B cell (primary cell): ENCODE results near the gene DSC1. TPM values are rescaled to one million over a fixed set of nuclear protein-coding genes. Genes with fewer than 3 reads are reported as not detected.

ENCODE experiments used
- ATAC-seq: fragments of 200-7000 bp; cut with Tn5 transposase; one replicate; pipeline ENCODE4 v1.10.0; 2021; ENCODE audit warnings: low read depth, mild to moderate bottlenecking, moderate number of reproducible peaks, moderate library complexity
- CTCF ChIA-PET: fragments of 350-600 bp; sonication (Branson Sonifier 250); formaldehyde crosslinking; loops from one replicate; lab custom pipeline; 2021; ENCODE audit warnings: antibody characterized with exemption, inconsistent platforms; lab: Charles Lee
- POLR2A ChIA-PET: fragments of 350-600 bp; sonication (Branson Sonifier 250); formaldehyde crosslinking; loops from one replicate; lab custom pipeline; 2021; ENCODE audit warnings: antibody characterized with exemption; lab: Charles Lee
- DNase-seq: peaks from one replicate; pipeline ENCODE4 v3.0.0; 2013
- H2AFZ ChIP-seq: 2 replicates; pipeline ENCODE4 v1.6.1; 2012; ENCODE audit warnings: mild to moderate bottlenecking, low read depth, low read length; ENCODE audit not compliant: insufficient read depth, poor library complexity, severe bottlenecking
- H3K27ac ChIP-seq, 2 donors: 1 replicate in 1 of 2; 2 replicates in 1 of 2; pipeline ENCODE4 v1.5.1; 2012 to 2013; ENCODE audit warnings: low read length in 2 of 2, mild to moderate bottlenecking in 2 of 2, moderate library complexity in 1 of 2
- H3K27me3 ChIP-seq, 4 experiments: fragments of 200-600 bp in 1 of 4; sonication (generic) in 1 of 4; replicated peaks in 1 of 4; 1 replicate in 2 of 4; 2 replicates in 2 of 4; pipeline versions ENCODE4 v1.6.1 to v1.7.0; 2013 to 2016; ENCODE audit warnings: low read length in 3 of 4, mild to moderate bottlenecking in 2 of 4, mixed read lengths in 1 of 4, moderate library complexity in 1 of 4; ENCODE audit not compliant: insufficient read depth in 4 of 4, control insufficient read depth in 3 of 4; ENCODE audit errors: control extremely low read depth in 1 of 4
- H3K36me3 ChIP-seq, 2 experiments: replicated peaks in 1 of 2; 1 replicate in 1 of 2; 2 replicates in 1 of 2; pipeline versions ENCODE4 v1.6.1 to v1.7.1; 2013; ENCODE audit warnings: low read length in 1 of 2; ENCODE audit not compliant: insufficient read depth in 2 of 2, control insufficient read depth in 1 of 2; ENCODE audit errors: control extremely low read depth in 1 of 2, extremely low read depth in 1 of 2
- H3K4me1 ChIP-seq, 2 donors: fragments of 200-600 bp in 1 of 2; sonication (generic) in 1 of 2; 1 replicate in 1 of 2; 2 replicates in 1 of 2; pipeline versions ENCODE4 v1.5.1 to v1.6.1; 2013 to 2017; ENCODE audit warnings: low read length in 2 of 2; ENCODE audit not compliant: control insufficient read depth in 2 of 2, insufficient read depth in 2 of 2
- H3K4me2 ChIP-seq: replicated peaks from 2 replicates; pipeline ENCODE3; 2012; ENCODE audit warnings: mild to moderate bottlenecking, low read depth, low read length; ENCODE audit not compliant: poor library complexity, severe bottlenecking
- H3K4me3 ChIP-seq, 5 experiments: fragments of 200-600 bp in 1 of 5; sonication (generic) in 1 of 5; 1 replicate in 3 of 5; 2 replicates in 2 of 5; pipeline versions ENCODE4 v1.5.1 to v1.7.0; 2011 to 2016; ENCODE audit warnings: low read length in 4 of 5, mild to moderate bottlenecking in 4 of 5, low read depth in 2 of 5, control low read depth in 1 of 5, moderate library complexity in 1 of 5; ENCODE audit not compliant: insufficient read depth in 1 of 5; ENCODE audit errors: control extremely low read depth in 1 of 5, extremely low read depth in 1 of 5
- H3K79me2 ChIP-seq: fragments of 200-600 bp; sonication (generic); one replicate; pipeline ENCODE4 v1.6.0; 2016; ENCODE audit warnings: low read length; ENCODE audit not compliant: control insufficient read depth, insufficient read depth
- H3K9ac ChIP-seq: fragments of 200-600 bp; sonication (generic); 2 replicates; pipeline ENCODE4 v1.6.1; 2017; ENCODE audit warnings: mild to moderate bottlenecking, low read length, moderate library complexity
- H3K9me3 ChIP-seq, 3 donors: one replicate each; pipeline versions ENCODE4 v1.6.1 to v1.7.1; 2013; ENCODE audit warnings: low read length in 2 of 3; ENCODE audit not compliant: control insufficient read depth in 2 of 3, insufficient read depth in 1 of 3; ENCODE audit errors: control extremely low read depth in 1 of 3
- H4K20me1 ChIP-seq: 2 replicates; pipeline ENCODE4 v1.6.0; 2012; ENCODE audit warnings: mild to moderate bottlenecking, low read length; ENCODE audit not compliant: insufficient read depth, control insufficient read depth, poor library complexity, severe bottlenecking
- H3K27ac Mint-ChIP-seq: one replicate; pipeline ENCODE4 v1.8.0; 2021; ENCODE audit warnings: mixed read lengths
- H3K27me3 Mint-ChIP-seq: one replicate; pipeline ENCODE4 v1.8.0; 2021; ENCODE audit warnings: mixed read lengths
- H3K4me1 Mint-ChIP-seq: one replicate; pipeline ENCODE4 v1.8.0; 2021; ENCODE audit warnings: mixed read lengths
- H3K4me3 Mint-ChIP-seq: one replicate; pipeline ENCODE4 v1.8.0; 2021; ENCODE audit warnings: mixed read lengths
- H3K9me3 Mint-ChIP-seq: one replicate; pipeline ENCODE4 v1.8.0; 2022; ENCODE audit warnings: mixed read lengths; ENCODE audit not compliant: insufficient read depth
- CTCF ChIP-seq: fragments of 200-600 bp; IDR thresholded peaks from one replicate; pipeline ENCODE4 v1.8.0; 2022; ENCODE audit warnings: antibody characterized with exemption, mild to moderate bottlenecking
- EZH2 ChIP-seq: IDR thresholded peaks from 2 replicates; pipeline ENCODE4 v1.6.1; 2012; ENCODE audit warnings: borderline replicate concordance, low read depth, mild to moderate bottlenecking, moderate library complexity, low read length; ENCODE audit not compliant: insufficient read depth, poor library complexity, severe bottlenecking
- WGBS: methylation state at CpG from one replicate; pipeline ENCODE4 v1.1.5; 2013; ENCODE audit warnings: missing lambda C conversion rate; ENCODE audit not compliant: insufficient coverage; 5-methylcytosine and 5-hydroxymethylcytosine counted together
- intact Hi-C: fragments of 100-400 bp; cut with micrococcal nuclease; formaldehyde crosslinking; loops from one replicate; pipeline ENCODE4 v1.10.0; 2022
- polyA plus RNA-seq: library from polyadenylated mRNA; depleted of rRNA; stranded (reverse); fragments of >200 nt; gene quantifications from 2 replicates; pipeline ENCODE4 v1.2.3, GENCODE V29; 2012
- total RNA-seq, 2 donors: library from RNA; stranded (reverse); fragments of 120-200 nt in 1 of 2; gene quantifications; 1 replicate in 1 of 2; 2 replicates in 1 of 2; pipeline versions ENCODE4 v1.2.3 to v1.2.4, GENCODE V29; 2013 to 2022

DSC1 gene
- total and polyA plus RNA-seq, 2 donors (not counting 1 experiment from before 2014, with no cell fraction given) = not detected

- Histone ChIP-seq H3K79me2 (no peaks in the 10 kb centered on the region), H3K27me3 (no peaks in the 10 kb centered on the region), H2AFZ (no peak overlapping the region), H3K9me3 (no peaks in the 10 kb centered on the region), H3K4me1 (no peaks in the 10 kb centered on the region), H3K36me3 (no peaks in the 10 kb centered on the region), H3K27ac (no peak overlapping the region), H3K4me2 (no peak overlapping the region), H4K20me1 (no peaks in the 10 kb centered on the region), H3K4me3 (no peak overlapping the region), H3K9ac (no peak overlapping the region)
- CTCF ChIA-PET = no interaction called here
- POLR2A ChIA-PET = no interaction called here
- Mint-ChIP-seq H3K27ac (no peak overlapping the region), H3K27me3 (no peaks in the 10 kb centered on the region), H3K9me3 (no peaks in the 10 kb centered on the region), H3K4me1 (no peaks in the 10 kb centered on the region), H3K4me3 (no peak overlapping the region)
- WGBS = 100% methylated on average over 2 of the region's 2 CpGs
- no peak for DNase-seq
- ATAC-seq = no peak
- no peak for TF ChIP-seq CTCF
- TF ChIP-seq EZH2 = no peak
- intact Hi-C loops = no loop called here
These were observed 42.6 kb upstream of the DSC1 start for GRCh38 chr18:31205273-31205672.

GRCh38 chr18:31204833-31205232, 42.2 kb upstream of the DSC1 start:
- no peak overlapping the region for H3K27ac ChIP-seq
- no peaks in the 10 kb centered on the region for H3K27me3 ChIP-seq
- no peaks in the 10 kb centered on the region for H3K79me2 ChIP-seq
- no peaks in the 10 kb centered on the region for H3K4me1 Mint-ChIP-seq
- H3K4me1 ChIP-seq = no peaks in the 10 kb centered on the region
- no peaks in the 10 kb centered on the region for H3K27me3 Mint-ChIP-seq
- H3K4me2 ChIP-seq = no peak overlapping the region
- no peak overlapping the region for H3K4me3 Mint-ChIP-seq
- H2AFZ ChIP-seq = no peak overlapping the region
- CTCF ChIA-PET = no interaction called here
- POLR2A ChIA-PET = no interaction called here
- H3K27ac Mint-ChIP-seq = no peak overlapping the region
- H3K9ac ChIP-seq = no peak overlapping the region
- no peaks in the 10 kb centered on the region for H3K9me3 ChIP-seq
- no peaks in the 10 kb centered on the region for H3K36me3 ChIP-seq
- no peak for DNase-seq
- no peaks in the 10 kb centered on the region for H4K20me1 ChIP-seq
- no peaks in the 10 kb centered on the region for H3K9me3 Mint-ChIP-seq
- H3K4me3 ChIP-seq = no peak overlapping the region
- intact Hi-C loops = no loop called here
- WGBS = 98% methylated on average over 4 of the region's 4 CpGs
- no peak for ATAC-seq
- TF ChIP-seq CTCF = no peak
